Muscle of leg (tissue), 11 donors: ENCODE results near the gene MYO3B. TPM values are rescaled to one million over a fixed set of nuclear protein-coding genes. Genes with fewer than 3 reads are reported as not detected.
A peak's percentile ranks its signal among the peaks of the same experiment; 100 is the strongest.

Experiments used
- DNase-seq: peaks from one replicate; pipeline ENCODE4 v3.0.0; 2013
- H3K27ac ChIP-seq: one replicate; pipeline ENCODE4 v1.5.1; 2013; ENCODE audit warnings: mild to moderate bottlenecking, low read length, control low read depth
- H3K27me3 ChIP-seq: one replicate; pipeline ENCODE4 v1.6.1; 2013; ENCODE audit warnings: low read length; ENCODE audit not compliant: control insufficient read depth, insufficient read depth
- H3K36me3 ChIP-seq: one replicate; pipeline ENCODE4 v1.6.1; 2013; ENCODE audit warnings: low read length; ENCODE audit not compliant: control insufficient read depth, insufficient read depth
- H3K4me1 ChIP-seq: one replicate; pipeline ENCODE4 v1.6.1; 2013; ENCODE audit warnings: low read length; ENCODE audit not compliant: control insufficient read depth, insufficient read depth
- H3K4me3 ChIP-seq: one replicate; pipeline ENCODE4 v1.5.1; 2013; ENCODE audit warnings: low read length, control low read depth
- H3K9me3 ChIP-seq: replicated peaks from 2 replicates; pipeline ENCODE4 v1.6.1; 2013; ENCODE audit warnings: low read depth, low read length; ENCODE audit not compliant: control insufficient read depth
- WGBS: methylation state at CpG from one replicate; pipeline ENCODE4 v1.1.5; 2013; ENCODE audit warnings: missing lambda C conversion rate; ENCODE audit not compliant: insufficient coverage; 5-methylcytosine and 5-hydroxymethylcytosine counted together
- polyA plus RNA-seq, 8 donors: library from polyadenylated mRNA; unstranded; fragments of 120-200 nt; gene quantifications; one replicate each; pipeline versions ENCODE4 v1.2.1 to v1.2.3, GENCODE V29; 2013; ENCODE audit warnings: inconsistent platforms in 1 of 8, low replicate concordance in 1 of 8; ENCODE audit not compliant: insufficient read length in 8 of 8, insufficient read depth in 1 of 8
- total RNA-seq: library from RNA; stranded (reverse); fragments of 120-200 nt; gene quantifications from one replicate; pipeline ENCODE4 v1.2.4, GENCODE V29; 2013

MYO3B gene
- total and polyA plus RNA-seq, 9 donors, result 0.12 to 0.79 (median 0.18) TPM

DNA sequence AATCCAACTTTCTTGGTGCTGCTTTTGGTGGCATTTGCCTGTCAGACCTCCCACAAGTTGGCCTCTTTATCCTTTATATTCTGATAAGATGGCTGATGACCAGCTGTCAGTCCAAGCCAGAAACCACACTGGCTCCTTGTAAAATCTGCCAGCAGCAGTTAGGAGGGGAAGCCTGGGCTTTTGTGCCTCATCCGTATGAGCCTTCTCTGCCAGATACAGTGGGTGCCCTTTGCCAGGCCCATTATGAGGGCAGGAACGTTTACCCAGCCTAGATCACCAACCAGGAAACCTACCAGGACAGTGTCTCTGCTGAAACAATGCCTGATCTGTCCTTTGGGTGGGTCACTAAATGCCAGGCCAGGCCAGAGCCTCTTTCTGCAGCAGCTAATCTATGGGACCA is 334.3 kb downstream of the MYO3B start:
- no peak overlapping the region for H3K27ac ChIP-seq
- H3K27me3 ChIP-seq, result no peaks in the 10 kb centered on the region
- WGBS, result 40% methylated on average over 1 of the region's 2 CpGs

DNA sequence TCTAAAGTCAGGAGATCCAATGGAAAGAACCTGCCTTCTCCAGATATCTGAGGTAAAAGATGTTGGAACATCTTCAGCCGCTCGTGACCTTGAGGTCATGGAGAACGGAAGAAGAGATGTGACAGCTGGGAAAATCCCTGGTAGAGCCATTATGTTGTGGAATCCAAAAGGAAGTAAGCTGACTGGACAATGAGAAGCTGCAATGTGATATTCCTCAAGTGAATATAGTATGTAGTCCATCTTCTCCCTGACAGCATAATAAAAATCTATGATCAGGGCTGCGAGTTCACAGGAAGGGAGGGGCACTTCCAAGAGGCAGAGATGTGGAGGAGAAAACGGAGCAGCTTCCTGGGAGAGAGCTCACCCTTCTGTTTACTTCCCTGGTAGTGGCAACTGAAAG is 336.2 kb downstream of the MYO3B start:
- DNase-seq, result peak; percentile 38
- no peaks in the 10 kb centered on the region for H3K36me3 ChIP-seq
- no peak overlapping the region for H3K27ac ChIP-seq
- peaks cover 14% of the 10 kb centered on the region for H3K4me1 ChIP-seq
- WGBS, result 29% methylated on average over 3 of the region's 5 CpGs
- H3K4me3 ChIP-seq, result no peak overlapping the region
- H3K9me3 ChIP-seq, result no peaks in the 10 kb centered on the region
- H3K27me3 ChIP-seq, result no peaks in the 10 kb centered on the region

More for the DNA sequence above, 334.3 kb downstream of the MYO3B start:
- H3K4me1 ChIP-seq, result peaks cover 22% of the 10 kb centered on the region
- DNase-seq, result no peak
- no peak overlapping the region for H3K4me3 ChIP-seq
- H3K9me3 ChIP-seq, result no peaks in the 10 kb centered on the region
- H3K36me3 ChIP-seq, result no peaks in the 10 kb centered on the region

DNA sequence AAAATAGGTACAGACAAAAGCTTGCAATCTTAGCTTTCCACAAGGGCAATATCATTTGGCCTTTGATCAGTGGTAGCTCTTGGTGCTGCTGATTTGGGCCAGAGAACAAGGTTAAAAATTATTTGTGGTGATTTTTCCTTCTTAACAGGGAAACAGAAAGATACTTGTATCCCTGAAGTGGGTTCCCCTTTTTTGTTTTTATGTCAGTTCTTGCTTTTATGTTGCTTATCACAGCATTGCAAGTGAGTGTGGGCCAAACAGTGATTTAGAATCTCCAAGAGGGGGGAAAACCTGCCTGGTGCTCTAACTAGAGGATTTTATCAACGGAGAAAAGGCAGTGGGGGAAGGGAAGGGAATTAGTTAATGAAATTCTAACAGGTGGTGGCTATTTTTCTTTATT is 339.6 kb downstream of the MYO3B start:
- WGBS, result no CpG with 5 or more reads among the region's 1 CpG
- H3K4me1 ChIP-seq, result peaks cover 10% of the 10 kb centered on the region
- H3K27ac ChIP-seq, result no peak overlapping the region

DNA sequence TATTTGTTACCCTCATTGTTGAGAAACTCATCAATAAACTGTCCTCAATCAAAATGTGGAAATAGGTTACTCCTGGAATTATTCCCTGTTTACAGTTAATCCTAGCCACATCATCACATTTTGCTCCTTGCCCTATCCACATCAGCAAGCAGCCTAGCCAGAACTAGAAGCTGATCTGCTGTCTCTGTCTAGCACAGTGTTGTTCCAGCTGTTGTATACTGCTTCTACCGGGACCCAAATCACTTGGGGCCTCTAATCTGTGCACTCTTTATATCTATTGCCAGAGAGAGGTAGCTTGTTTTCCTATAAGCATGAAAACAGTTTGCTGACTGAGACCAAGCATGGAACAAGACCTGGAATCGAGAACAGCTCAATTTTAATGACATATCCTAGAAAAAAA is 341.0 kb downstream of the MYO3B start:
- no peak for DNase-seq
- H3K27me3 ChIP-seq, result no peaks in the 10 kb centered on the region
- no peak overlapping the region for H3K4me3 ChIP-seq
- no peak overlapping the region for H3K27ac ChIP-seq
- WGBS, result no CpG with 5 or more reads among the region's 2 CpGs
- H3K36me3 ChIP-seq, result no peaks in the 10 kb centered on the region
- H3K4me1 ChIP-seq, result peaks cover 8% of the 10 kb centered on the region
- H3K9me3 ChIP-seq, result no peaks in the 10 kb centered on the region

More for the DNA sequence above, 339.6 kb downstream of the MYO3B start:
- Histone ChIP-seq H3K4me3 (no peak overlapping the region), H3K9me3 (no peaks in the 10 kb centered on the region), H3K36me3 (no peaks in the 10 kb centered on the region), H3K27me3 (no peaks in the 10 kb centered on the region)
- DNase-seq, result no peak

DNA sequence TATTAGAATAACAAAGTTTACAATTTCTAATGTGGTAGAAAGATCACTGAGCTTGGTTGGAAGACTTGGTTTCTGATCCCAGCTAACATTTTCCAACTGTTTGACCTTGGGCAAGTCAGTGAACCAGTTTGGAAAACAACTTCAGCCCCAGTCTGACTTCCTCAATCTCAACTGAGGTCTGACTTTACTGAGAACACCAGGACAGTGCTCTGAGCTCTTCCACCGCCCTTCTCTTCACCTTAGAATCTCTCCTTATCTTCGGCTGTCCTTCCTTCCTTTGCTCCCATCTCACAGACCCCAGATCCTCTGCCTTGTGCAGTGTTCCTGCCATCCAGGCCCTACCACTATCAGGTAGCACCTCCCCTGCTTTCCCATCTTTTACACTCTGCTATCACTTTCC is 343.4 kb downstream of the MYO3B start:
- Histone ChIP-seq H3K27me3 (no peaks in the 10 kb centered on the region), H3K4me1 (peaks cover 5% of the 10 kb centered on the region), H3K9me3 (no peaks in the 10 kb centered on the region), H3K36me3 (no peaks in the 10 kb centered on the region), H3K4me3 (no peak overlapping the region), H3K27ac (no peak overlapping the region)
- WGBS, result 83% methylated on average over 2 of the region's 2 CpGs
- no peak for DNase-seq

DNA sequence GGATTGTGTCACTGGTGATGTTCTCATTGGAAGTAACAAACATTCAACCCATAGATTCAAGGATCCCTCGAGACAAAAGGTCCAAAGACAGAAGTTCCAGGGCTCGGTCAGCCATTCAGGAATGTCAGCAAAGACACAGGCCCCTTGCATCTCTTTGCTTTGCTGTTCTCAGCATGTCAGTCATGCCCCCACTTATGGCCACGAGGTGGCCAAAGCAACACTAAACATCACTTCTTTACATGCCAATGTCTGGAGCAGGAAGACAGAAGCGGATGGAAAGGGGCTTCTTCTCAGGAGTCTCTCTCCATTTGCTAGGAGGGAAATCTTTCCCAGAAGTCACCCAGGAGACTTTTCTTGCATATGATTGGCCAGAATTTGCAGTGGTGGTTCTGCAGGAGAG is 345.6 kb downstream of the MYO3B start:
- Histone ChIP-seq H3K27me3 (no peaks in the 10 kb centered on the region), H3K27ac (no peak overlapping the region), H3K36me3 (no peaks in the 10 kb centered on the region), H3K4me1 (peaks cover 5% of the 10 kb centered on the region), H3K9me3 (no peaks in the 10 kb centered on the region), H3K4me3 (no peak overlapping the region)
- WGBS, result 81% methylated on average over 4 of the region's 4 CpGs
- DNase-seq, result no peak

DNA sequence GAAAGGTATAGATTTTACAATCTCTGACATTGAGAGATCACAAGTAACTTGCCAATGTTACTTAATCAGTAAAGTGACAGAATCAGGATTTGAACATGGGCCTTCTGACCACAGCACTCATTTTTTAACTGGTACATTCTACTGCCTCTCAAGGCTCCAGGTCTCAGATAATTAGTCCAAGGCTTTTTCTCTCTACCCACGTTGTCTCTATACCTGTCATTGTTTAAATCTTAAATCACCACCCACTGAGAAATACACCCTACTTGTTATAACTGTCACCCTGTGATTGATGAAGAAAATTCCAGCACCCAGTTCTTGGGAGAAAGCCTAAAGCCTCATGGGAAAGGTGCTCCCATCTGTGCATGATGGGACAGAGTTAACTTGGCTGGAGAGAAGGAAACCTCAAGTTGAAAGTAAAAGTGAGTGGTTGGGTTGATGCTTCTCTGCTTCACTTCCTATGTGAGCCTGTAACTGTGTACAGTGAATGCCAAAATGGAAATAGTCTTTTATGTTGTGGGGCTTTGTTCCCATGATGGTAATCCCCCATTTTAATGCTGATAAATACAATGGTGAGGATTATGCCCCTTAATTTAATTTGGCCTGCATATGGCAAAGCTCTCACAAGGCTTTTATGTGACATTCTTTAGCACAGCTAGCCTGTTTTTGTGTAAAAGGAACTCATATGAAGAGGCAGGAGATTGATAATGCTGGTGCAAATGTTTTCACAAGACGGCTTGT is 347.1 kb downstream of the MYO3B start:
- Histone ChIP-seq H3K36me3 (no peaks in the 10 kb centered on the region), H3K4me3 (no peak overlapping the region), H3K27ac (no peak overlapping the region), H3K9me3 (no peaks in the 10 kb centered on the region), H3K4me1 (peaks cover 5% of the 10 kb centered on the region), H3K27me3 (no peaks in the 10 kb centered on the region)
- DNase-seq, result no peak
- 27% methylated on average over 2 of the region's 2 CpGs for WGBS

DNA sequence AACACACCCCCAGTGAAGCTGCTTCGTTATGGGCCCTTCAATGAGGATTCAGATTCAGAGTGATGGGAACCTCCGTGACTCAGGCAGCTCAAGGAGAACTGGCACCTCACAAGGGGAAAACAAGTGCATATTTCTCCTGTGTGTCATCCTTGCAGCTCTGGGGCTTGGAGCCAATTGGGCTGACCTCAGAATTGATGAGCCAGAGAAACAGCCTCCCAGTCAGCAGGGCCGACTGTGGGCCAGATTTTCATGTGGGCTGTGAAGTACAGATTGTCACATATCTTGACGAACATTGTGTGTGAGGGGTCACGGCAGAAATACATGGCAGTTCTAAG is 347.6 kb downstream of the MYO3B start:
- H3K36me3 ChIP-seq, result no peaks in the 10 kb centered on the region
- no peak overlapping the region for H3K27ac ChIP-seq
- no peaks in the 10 kb centered on the region for H3K27me3 ChIP-seq
- no peaks in the 10 kb centered on the region for H3K9me3 ChIP-seq
- no peak overlapping the region for H3K4me3 ChIP-seq
- DNase-seq, result peak; percentile 71
- peaks cover 10% of the 10 kb centered on the region for H3K4me1 ChIP-seq
- WGBS, result 14% methylated on average over 1 of the region's 5 CpGs

DNA sequence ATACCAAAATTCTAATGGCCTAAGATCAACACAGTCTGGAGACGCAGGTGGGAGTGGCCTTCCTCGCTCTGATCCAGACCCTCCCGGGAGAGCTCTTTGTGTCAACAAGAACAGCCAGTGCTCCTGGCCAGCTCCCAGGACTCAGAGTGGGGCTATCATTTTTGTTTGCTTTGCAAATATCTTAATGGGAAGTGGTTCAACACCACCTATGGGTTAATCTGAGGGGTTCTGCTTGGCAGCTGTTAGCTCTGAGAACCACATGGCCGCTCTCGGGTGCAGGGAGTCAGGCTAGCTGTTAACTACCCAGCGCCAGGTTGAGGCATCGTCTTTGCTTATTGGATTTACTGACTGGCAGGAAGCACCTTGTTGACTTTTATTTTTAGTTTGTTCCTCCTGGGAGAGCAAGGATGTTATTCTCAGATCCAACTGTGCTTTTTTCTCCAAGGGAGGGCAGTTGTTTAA is 352.4 kb downstream of the MYO3B start:
- Histone ChIP-seq H3K9me3 (no peaks in the 10 kb centered on the region), H3K27me3 (no peaks in the 10 kb centered on the region), H3K27ac (no peak overlapping the region), H3K4me1 (peaks cover 14% of the 10 kb centered on the region), H3K36me3 (no peaks in the 10 kb centered on the region), H3K4me3 (no peak overlapping the region)
- 5% methylated on average over 5 of the region's 7 CpGs for whole genome bisulfite sequencing
- DNase-seq, result peak; percentile 68

DNA sequence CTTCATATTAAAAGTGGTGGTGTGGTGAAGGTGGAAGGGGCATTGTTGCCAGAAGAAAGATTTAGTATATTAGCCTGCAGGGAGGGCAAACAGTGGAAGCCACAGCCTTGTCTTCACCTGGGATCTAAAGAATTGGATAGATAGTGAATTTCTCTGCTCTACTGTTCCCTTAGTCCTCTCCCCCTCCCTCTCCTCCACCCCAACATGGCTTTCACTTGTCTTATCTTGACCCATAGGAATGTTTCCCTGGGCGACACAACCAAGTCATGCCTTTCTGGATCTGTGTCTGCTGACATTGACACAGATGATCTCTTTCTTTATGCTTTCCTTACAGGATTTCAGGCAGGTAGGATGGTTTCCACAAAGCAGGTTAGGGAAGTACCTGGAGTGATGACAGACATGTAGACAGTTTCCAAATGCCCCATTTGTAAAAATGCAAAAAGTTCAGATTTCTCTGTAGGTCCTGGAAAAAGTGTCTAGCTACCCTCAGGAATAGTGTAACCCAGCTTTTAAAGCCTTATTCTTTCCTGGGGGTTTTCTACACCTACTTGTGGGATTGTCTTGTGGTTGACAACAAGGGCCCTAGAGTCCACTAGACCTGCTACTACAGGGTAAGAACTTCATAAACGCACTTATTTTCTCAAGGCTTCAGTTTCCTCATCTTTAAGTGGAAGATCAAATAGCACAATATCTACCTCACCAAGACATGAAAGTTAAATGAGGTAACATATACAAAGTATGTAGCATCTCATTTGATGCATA is 353.0 kb downstream of the MYO3B start:
- 80% methylated on average over 1 of the region's 2 CpGs for WGBS
- no peak overlapping the region for H3K27ac ChIP-seq
- H3K36me3 ChIP-seq, result no peaks in the 10 kb centered on the region
- no peaks in the 10 kb centered on the region for H3K9me3 ChIP-seq
- H3K4me3 ChIP-seq, result no peak overlapping the region
- peaks cover 10% of the 10 kb centered on the region for H3K4me1 ChIP-seq
- H3K27me3 ChIP-seq, result no peaks in the 10 kb centered on the region
- no peak for DNase-seq
